M059J (cell line): ENCODE measurements around the gene PKD1L1. TPM values are rescaled to one million over a fixed set of nuclear protein-coding genes. Genes with fewer than 3 reads are reported as not detected.
A peak's percentile ranks its signal among the peaks of the same experiment; 100 is the strongest.
"Not testable (repeated sequence)": the region's sequence is repeated elsewhere in the genome, so short reads cannot be mapped to it uniquely, and the experiment has no call there.

ENCODE experiments used
- DNase-seq: peaks from one replicate; pipeline ENCODE4 v3.0.0-alpha.2; 2012; ENCODE audit warnings: low read depth
- total RNA-seq: library from RNA; depleted of rRNA; stranded (reverse); fragments of >200 nt; shearing (Covaris generic); gene quantifications from 2 replicates; pipeline ENCODE4 v1.2.3, GENCODE V29; 2014

The PKD1L1 gene
- total RNA-seq, 1 experiment from 2014 or later, result 0.02 TPM

GRCh38 chr7:47818796-47819606, 129.3 kb downstream of the PKD1L1 start:
- peak; percentile 78 for DNase-seq

- DNase-seq, result peak; percentile 30
Measured at GRCh38 chr7:47817917-47818316, 130.3 kb downstream of the PKD1L1 start.

DNA sequence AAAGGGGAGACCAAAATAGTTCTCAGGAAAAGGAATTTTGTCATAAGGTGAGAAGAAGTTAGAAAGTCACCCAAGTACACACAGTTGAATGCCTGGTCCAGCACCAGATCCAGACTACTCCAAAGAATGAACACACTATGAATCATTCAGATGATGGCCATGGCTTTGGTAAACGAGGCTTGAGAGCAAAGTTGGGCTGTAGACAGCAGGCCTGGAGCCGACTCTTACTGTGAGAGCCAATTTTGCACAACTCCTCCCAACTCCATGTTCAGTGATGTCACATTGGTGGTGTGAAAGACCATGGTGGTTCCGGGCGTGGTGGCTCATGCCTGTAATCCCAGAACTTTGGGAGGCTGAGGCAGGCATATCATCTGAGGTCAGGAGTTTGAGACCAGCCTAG, 131.6 kb downstream of the PKD1L1 start:
- peak; percentile 79 for DNase-seq

GRCh38 chr7:47815867-47816266, 132.4 kb downstream of the PKD1L1 start:
- DNase-seq, result no peak

DNA sequence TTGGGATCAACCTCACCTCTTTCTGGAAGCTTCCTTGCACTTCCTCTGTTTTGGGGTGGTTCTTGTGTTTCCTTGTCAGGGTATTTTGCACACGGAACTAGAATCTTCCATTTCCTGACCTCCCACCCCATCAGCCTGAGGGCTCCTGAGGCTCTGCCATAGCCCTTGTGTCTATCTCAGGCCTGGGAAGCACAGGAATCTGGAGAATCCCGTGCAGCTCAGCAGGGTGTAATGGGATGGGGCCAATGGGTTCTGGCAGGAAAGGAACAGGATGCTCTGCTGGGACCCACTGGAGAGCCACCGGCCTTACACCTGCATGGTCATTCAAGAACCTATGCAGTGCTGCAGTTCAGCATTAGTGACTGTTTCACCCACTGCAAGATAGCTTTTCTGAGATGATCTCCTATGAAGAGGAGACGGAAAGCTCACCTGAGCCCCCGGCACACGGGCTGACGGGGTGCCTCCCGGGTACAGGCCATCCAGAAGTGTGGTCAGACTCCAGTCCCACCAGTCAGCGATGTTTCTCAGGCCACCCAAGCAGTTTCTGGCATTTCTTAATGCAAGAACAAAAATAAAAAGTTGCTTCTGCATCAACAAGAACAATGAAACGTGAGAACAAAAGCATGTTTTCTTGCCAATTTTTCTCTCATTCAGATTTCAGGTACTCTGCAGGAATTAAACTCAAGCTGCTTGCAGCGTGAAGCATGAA, 133.2 kb downstream of the PKD1L1 start:
- no peak for DNase-seq

DNA sequence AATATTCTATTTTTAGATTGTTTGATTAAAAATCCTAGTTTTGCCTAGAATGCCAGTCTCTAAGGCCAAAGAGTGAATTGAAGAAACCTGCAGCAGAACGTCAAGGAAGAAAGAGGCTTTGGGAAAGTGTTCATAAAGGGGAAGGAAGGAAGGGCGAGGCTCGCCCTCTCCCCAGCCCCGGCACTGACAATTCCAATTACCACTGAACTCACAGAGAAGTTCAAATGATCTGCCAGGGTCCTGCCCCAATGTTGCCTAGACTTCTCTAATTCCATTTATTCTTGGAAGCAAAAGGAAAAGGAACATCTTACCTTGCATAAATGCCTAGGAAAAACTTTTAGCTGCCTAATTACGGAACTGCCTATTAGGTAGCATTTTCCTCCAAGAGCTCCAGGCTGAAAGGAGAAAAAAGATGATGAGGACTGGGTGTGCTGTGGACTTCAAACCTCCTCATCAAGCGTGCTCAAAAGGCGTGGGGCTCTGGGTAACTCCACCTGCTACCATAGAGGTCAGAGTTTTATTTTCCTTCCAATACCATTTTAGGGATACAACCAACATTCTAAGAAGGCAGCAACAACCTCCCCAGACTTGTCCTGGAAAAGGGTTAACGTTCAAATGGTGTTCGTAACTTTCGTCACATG, 134.5 kb downstream of the PKD1L1 start:
- DNase-seq, result no peak

- no peak for DNase-seq
Measured at GRCh38 chr7:47812429-47813136, 135.7 kb downstream of the PKD1L1 start.

DNA sequence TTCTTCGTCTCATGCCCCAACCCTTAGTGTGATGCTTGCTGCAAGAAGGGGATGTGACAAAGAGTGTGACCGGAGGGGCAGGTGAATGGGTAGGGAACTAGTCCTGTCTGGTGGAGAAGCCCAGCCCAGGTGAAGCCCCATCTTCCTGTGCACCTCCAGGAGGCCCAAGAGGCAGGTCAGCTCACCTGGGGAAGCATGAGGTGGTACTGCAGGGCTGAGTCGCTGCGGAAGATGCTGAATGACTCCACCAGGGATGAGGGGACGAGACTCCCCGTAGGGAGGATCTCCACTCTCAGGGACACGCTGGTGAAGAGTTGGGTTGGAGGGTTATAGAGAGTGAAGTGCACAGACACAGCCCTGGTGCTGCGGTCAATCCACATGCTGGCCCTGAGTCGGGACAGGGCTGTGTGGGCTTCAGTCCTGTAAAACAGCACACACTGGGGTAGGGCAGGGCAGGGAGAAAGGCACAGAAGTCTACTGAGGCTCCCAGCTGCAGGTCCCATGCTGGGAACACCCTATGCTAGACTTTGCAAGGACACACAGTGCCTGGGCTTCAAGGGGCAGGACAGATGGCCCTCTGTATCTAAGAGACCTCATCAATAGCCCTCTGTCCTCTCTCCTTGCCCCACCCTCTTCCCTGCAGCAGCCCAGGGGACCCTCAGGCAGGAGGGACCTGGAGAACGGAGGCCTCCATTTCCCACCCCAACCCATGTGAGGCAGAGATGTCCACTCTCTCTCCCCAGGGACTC, 136.5 kb downstream of the PKD1L1 start:
- no peak for DNase-seq

DNA sequence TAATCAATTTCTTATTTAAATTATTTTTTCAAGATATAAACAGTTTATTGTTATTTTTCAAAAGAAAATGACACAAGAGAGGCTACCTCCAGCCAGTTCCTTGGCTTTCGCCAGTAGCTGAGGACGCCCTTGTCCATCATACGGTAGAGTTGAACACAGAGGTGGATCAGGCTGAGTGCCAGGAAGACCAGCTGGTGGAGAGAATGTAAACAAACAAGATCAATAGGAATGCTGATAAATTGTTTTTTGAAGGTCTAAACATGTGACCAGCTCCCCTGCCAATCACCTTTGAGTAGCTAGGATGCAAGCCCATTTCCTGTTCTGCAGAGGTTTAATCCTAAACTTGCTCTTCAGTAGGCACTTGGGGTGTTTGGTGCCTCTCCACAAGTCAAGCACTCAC, 138.9 kb downstream of the PKD1L1 start:
- DNase-seq, result no peak

DNA sequence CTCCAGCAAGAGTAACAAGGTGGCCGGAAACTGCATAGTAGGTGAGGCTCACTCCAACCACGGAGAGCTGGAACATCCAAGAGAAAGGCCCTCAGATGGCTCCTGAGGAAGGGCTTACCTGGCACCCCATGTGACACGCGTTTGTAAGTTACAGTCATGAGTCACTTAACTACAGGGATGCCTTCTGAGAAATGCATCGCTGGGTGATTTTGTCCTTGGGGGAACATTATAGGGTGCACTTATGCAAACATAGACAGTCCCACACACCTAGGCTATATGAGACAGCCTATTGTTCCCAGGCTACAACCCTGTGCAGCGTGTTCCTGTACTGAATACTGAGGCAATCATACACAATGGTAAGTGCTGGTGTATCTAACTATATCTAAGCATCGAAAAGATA, 139.9 kb downstream of the PKD1L1 start:
- no peak for DNase-seq

DNA sequence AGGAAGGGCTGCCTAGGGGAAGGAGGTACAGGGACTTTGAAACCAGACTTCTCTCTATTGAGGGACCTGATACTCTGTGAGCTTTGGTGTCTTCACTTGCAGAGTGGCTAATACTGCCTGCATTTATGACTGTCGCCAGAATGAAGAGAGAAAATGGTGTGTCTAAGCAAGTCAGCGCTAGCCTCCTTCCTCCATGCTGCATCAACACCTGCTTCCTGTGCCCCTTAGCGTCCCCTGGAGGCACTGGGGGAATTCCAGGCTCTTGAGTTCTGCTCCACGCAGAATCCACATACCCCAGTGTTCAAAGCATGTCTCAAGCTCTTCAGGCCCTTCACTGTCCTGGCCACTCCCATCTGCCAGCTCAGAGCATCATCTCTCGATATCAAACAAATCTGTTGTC, 140.5 kb downstream of the PKD1L1 start:
- DNase-seq, result no peak

- no peak for DNase-seq
Measured at GRCh38 chr7:47807126-47807525, 141.1 kb downstream of the PKD1L1 start.

GRCh38 chr7:47806701-47807103, 141.6 kb downstream of the PKD1L1 start:
- no peak for DNase-seq

DNA sequence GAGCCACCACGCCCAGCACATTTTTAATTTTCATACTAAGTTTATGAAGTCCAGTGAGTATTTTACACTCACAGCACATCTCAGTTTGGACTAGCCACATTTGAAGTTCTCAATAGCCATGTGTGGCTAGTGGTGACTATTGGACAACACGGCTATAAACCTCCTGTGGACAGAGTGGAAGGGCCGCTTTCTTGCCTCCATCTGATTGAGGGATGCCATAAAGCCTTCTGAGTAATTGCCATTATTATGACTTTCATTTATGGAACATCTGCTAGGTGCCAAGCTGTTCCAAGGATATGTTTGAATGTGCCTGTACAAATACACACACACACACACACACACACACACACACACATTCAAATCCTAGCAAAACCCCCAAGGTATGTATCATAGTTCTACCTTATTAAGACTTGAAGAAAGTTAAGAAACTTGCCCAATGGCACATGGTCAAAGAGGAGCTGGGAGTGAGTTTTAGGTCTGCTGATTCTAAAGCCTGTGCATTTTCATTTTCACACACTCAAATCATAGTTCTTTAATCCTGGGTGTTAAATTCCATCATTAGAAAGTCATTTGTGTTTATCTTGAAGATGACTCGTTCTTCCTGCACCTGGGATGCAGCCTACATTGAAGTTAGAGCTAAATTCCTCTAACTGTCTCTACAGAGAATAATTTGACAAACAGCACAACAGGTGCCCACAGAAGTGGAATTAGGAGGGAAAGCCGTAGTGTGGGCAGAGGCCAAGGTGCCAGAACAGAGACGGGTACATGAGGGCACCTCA, 143.3 kb downstream of the PKD1L1 start:
- peak; percentile 41 for DNase-seq

DNA sequence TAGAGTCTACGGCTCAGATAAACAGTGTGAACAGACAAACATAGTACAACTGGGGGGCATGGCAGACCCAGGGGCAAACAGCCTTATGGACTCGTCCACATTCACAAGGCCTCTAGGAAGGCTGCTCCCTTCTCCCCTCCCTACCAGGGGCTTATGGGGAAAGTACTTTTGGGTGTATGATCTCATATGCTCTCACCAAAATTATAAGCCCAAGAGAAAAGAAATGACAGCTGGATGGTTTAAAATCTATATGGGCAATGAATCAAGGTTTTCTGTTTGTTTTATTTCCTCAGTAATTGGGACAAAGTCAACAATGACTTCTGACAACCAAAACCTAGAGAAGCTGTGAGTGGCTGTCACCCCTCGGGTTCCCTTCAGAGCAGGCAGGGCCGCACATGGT, 144.4 kb downstream of the PKD1L1 start:
- no peak for DNase-seq

- DNase-seq, result no peak
Measured at GRCh38 chr7:47803025-47803424, 145.2 kb downstream of the PKD1L1 start.

DNA sequence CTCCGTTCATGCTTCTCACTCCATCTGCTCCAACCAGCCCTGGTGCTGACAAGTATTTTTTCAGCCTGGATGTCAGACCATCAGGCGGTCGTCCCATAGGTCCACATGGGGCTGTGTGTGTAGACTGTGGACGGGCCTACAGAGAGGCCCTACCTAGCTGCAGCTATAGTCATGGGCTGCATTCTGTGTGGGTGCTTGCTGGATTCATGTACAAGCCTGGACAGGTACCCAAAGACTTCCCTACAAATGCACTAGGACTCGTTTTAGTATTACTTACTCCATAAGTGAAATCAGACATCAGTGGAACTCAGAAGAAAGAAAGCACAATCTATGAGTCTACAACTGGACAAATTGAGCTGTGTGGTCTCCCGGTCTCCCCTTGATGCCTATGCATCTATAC, 146.8 kb downstream of the PKD1L1 start:
- no peak for DNase-seq

DNA sequence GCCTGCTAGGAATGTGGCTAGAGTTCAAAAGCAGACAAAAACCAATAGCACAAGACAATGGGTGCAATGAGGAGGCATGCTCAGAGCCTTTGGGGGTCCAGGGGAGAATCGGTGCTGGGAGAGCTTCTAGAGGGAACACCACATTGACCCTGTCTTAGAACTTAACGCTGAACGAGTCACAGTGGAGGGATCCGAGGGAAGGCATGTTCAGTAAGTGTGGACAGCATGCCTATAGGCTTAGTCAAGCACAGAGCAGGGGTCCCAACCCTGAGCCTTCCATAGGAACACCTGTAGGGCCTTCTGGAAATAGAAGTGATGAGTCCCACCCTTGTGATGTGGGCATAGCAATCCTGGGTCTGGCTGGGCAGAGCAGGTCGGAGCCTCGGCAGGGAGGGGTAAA, 148.7 kb downstream of the PKD1L1 start:
- DNase-seq, result peak; percentile 49

DNA sequence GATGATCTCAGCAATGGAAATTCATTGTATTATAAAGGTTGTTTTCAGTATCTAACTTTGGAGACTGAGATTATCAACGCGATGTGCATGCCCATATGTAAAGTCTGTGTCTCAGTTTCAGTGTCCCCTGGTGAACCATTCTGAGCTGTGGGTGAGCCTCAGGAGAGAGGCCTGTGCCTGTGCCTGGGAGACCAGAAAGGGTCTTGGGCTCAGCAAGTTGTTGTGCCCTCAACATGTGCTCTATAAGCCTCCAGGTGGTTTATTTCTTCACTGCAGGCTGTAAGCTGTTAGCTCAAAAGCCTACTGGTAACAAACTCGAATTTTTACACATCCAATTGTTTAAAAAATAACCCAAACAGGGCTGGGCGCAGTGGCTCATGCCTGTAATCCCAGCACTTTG, 151.9 kb downstream of the PKD1L1 start:
- DNase-seq, result peak; percentile 46

DNA sequence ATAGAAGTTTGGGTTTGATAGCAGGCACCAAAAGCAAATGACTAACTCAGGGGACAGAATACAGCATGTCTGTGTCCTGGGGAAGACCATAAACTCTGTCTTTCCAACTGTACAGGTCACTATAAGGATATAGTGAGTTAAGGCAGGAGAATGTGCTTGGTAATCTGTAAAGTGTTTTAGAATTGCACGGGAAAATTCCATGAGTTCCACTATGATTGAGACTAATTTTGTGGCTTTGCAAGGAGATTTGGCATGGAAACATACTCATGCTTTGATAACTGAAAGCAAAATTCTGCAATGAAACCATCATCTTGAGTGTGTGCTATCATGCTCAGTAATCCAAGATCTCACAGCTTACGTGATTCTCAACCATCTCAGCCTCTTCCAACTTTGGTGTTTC, 152.6 kb downstream of the PKD1L1 start:
- peak; percentile 93 for DNase-seq

DNA sequence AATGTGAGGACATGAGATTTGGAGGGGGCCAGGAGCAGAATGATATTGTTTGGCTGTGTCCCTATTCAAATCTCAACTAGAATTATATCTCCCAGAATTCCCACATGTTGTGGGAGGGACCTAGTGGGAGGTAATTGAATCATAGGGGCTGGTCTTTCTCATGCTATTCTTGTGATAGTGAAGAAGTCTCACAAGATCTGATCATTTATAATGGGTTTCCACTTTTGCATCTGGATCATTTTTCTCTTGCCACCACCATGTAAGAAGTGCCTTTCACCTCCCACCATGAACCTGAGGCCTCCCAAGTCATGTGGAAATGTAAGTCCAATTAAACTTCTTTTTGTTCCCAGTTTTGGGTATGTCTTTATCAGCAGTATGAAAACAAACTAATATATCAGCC, 153.1 kb downstream of the PKD1L1 start:
- not testable (repeated sequence) for DNase-seq
